Motor neuron (in vitro differentiated cells): ENCODE results near the gene SPEM1. TPM values are rescaled to one million over a fixed set of nuclear protein-coding genes. Genes with fewer than 3 reads are reported as not detected.

ENCODE experiments used
- total RNA-seq, 8 experiments: library from RNA; unstranded; fragments of 300-600 nt; gene quantifications; 2 replicates each; pipeline versions ENCODE4 v1.2.3 to v1.2.4, GENCODE V29; 2022

SPEM1 gene
- total RNA-seq, 8 experiments from 2014 or later: 1.00 TPM; not detected in 7

Other genes with a start within 250 kb of the SPEM1 start
- 10 to 100 TPM in 4 of 8 experiments, 1 to 10 TPM in 4; 1.4 to 26.7 (median 10.1) TPM for gene ASGR1, start 241.0 kb upstream of the SPEM1 start, total RNA-seq
- 10 to 100 TPM in 7 of 8 experiments, 1 to 10 TPM in 1; 5.6 to 91.4 (median 42.6) TPM for gene DLG4, start 200.5 kb upstream of the SPEM1 start, total RNA-seq
- 100 to 1,000 TPM in 7 of 8 experiments, 10 to 100 TPM in 1; 77.7 to 513 (median 215) TPM for gene ACADVL, start 200.4 kb upstream of the SPEM1 start, total RNA-seq
- gene DVL2, start 185.8 kb upstream of the SPEM1 start, total RNA-seq: 10 to 100 TPM; 31.3 to 63.1 (median 40.6) TPM
- 10 to 100 TPM; 25.2 to 63.1 (median 49.4) TPM for gene PHF23, start 180.9 kb upstream of the SPEM1 start, total RNA-seq
- 100 to 1,000 TPM; 336 to 734 (median 573) TPM for gene GABARAP, start 177.9 kb upstream of the SPEM1 start, total RNA-seq
- 10 to 100 TPM; 36.5 to 94.1 (median 56.7) TPM for gene CTDNEP1, start 168.6 kb upstream of the SPEM1 start, total RNA-seq
- 10 to 100 TPM; 30.5 to 62.7 (median 51.5) TPM for gene ELP5, start 168.1 kb upstream of the SPEM1 start, total RNA-seq
- gene CLDN7, start 157.8 kb upstream of the SPEM1 start, total RNA-seq: 1 to 10 TPM in 4 of 8 experiments, under 1 TPM in 4; 0.32 to 3.7 (median 0.99) TPM
- 1 to 10 TPM in 1 of 8 experiments, under 1 TPM in 7; 0.20 to 1.4 (median 0.38) TPM for gene SLC2A4, start 138.6 kb upstream of the SPEM1 start, total RNA-seq
- 1 to 10 TPM in 3 of 8 experiments, under 1 TPM in 5; 0.09 to 2.4 (median 0.51) TPM for gene YBX2, start 125.7 kb upstream of the SPEM1 start, total RNA-seq
- gene EIF5A, start 112.7 kb upstream of the SPEM1 start, total RNA-seq: 100 to 1,000 TPM; 104 to 785 (median 231) TPM
- 10 to 100 TPM; 35.1 to 61.1 (median 52.0) TPM for gene GPS2, start 105.0 kb upstream of the SPEM1 start, total RNA-seq
- 10 to 100 TPM; 11.4 to 44.6 (median 27.1) TPM for gene NEURL4, start 91.0 kb upstream of the SPEM1 start, total RNA-seq
- 10 to 100 TPM in 6 of 8 experiments, 1 to 10 TPM in 2; 4.9 to 36.4 (median 11.4) TPM for gene ACAP1, start 83.8 kb upstream of the SPEM1 start, total RNA-seq
- gene KCTD11, start 68.2 kb upstream of the SPEM1 start, total RNA-seq: 10 to 100 TPM in 1 of 8 experiments, 1 to 10 TPM in 7; 4.0 to 14.5 (median 6.1) TPM
- under 1 TPM in 6 of 8 experiments, not detected in 2; 0.11 to 0.57 (median 0.32) TPM for gene TMEM95, start 65.2 kb upstream of the SPEM1 start, total RNA-seq
- gene TNK1, start 39.2 kb upstream of the SPEM1 start, total RNA-seq: 1 to 10 TPM; 1.3 to 8.6 (median 2.4) TPM
- gene PLSCR3, start 25.8 kb upstream of the SPEM1 start, total RNA-seq: 10 to 100 TPM in 4 of 8 experiments, 1 to 10 TPM in 4; 3.8 to 24.8 (median 12.4) TPM
- gene TMEM256, start 16.2 kb upstream of the SPEM1 start, total RNA-seq: 100 to 1,000 TPM in 7 of 8 experiments, 10 to 100 TPM in 1; 50.7 to 141 (median 111) TPM
- gene NLGN2, start 12.5 kb upstream of the SPEM1 start, total RNA-seq: 10 to 100 TPM in 7 of 8 experiments, 1 to 10 TPM in 1; 3.7 to 27.8 (median 18.1) TPM
- gene SPEM2, start 5.3 kb downstream of the SPEM1 start, total RNA-seq: under 1 TPM in 3 of 8 experiments, not detected in 5; 0.24 to 0.43 (median 0.40) TPM
- 1 to 10 TPM in 1 of 8 experiments, under 1 TPM in 5, not detected in 2; 0.13 to 1.0 (median 0.32) TPM for gene SPEM3, start 8.5 kb downstream of the SPEM1 start, total RNA-seq
- 1 to 10 TPM in 6 of 8 experiments, under 1 TPM in 2; 0.33 to 5.4 (median 1.7) TPM for gene TMEM102, start 15.1 kb downstream of the SPEM1 start, total RNA-seq
- 10 to 100 TPM in 4 of 8 experiments, 1 to 10 TPM in 2, under 1 TPM in 2; 0.61 to 17.4 (median 7.1) TPM for gene FGF11, start 19.2 kb downstream of the SPEM1 start, total RNA-seq
- 10 to 100 TPM in 1 of 8 experiments, 1 to 10 TPM in 7; 2.2 to 13.0 (median 8.0) TPM for gene CHRNB1, start 24.7 kb downstream of the SPEM1 start, total RNA-seq
- 10 to 100 TPM in 7 of 8 experiments, 1 to 10 TPM in 1; 9.8 to 36.2 (median 13.4) TPM for gene ZBTB4, start 59.3 kb downstream of the SPEM1 start, total RNA-seq
- 1 to 10 TPM in 4 of 8 experiments, under 1 TPM in 4; 0.49 to 1.9 (median 0.86) TPM for gene SLC35G6, start 61.1 kb downstream of the SPEM1 start, total RNA-seq
- gene POLR2A, start 64.0 kb downstream of the SPEM1 start, total RNA-seq: 100 to 1,000 TPM in 2 of 8 experiments, 10 to 100 TPM in 6; 26.0 to 137 (median 43.8) TPM
- gene TNFSF12, start 128.7 kb downstream of the SPEM1 start, total RNA-seq: 1 to 10 TPM in 3 of 8 experiments, under 1 TPM in 4, not detected in 1; 0.22 to 2.9 (median 0.93) TPM
- gene TNFSF13, start 138.4 kb downstream of the SPEM1 start, total RNA-seq: 1 to 10 TPM; 1.2 to 8.1 (median 2.0) TPM
- gene SENP3, start 141.6 kb downstream of the SPEM1 start, total RNA-seq: 10 to 100 TPM; 37.9 to 75.0 (median 50.2) TPM
- 10 to 100 TPM in 1 of 8 experiments, 1 to 10 TPM in 4, under 1 TPM in 3; 0.58 to 15.7 (median 2.5) TPM for gene CD68, start 159.3 kb downstream of the SPEM1 start, total RNA-seq
- gene MPDU1, start 163.5 kb downstream of the SPEM1 start, total RNA-seq: 100 to 1,000 TPM in 1 of 8 experiments, 10 to 100 TPM in 7; 36.6 to 109 (median 71.4) TPM
- 1 to 10 TPM; 1.4 to 3.9 (median 2.2) TPM for gene SOX15, start 169.8 kb downstream of the SPEM1 start, total RNA-seq
- gene FXR2, start 194.6 kb downstream of the SPEM1 start, total RNA-seq: 10 to 100 TPM; 33.0 to 53.4 (median 46.1) TPM
- 100 to 1,000 TPM in 2 of 8 experiments, 10 to 100 TPM in 6; 66.9 to 115 (median 84.4) TPM for gene SAT2, start 207.5 kb downstream of the SPEM1 start, total RNA-seq
- 10 to 100 TPM in 1 of 8 experiments, 1 to 10 TPM in 4, under 1 TPM in 2, not detected in 1; 0.54 to 26.2 (median 1.7) TPM for gene SHBG, start 209.8 kb downstream of the SPEM1 start, total RNA-seq
- gene ATP1B2, start 230.6 kb downstream of the SPEM1 start, total RNA-seq: 10 to 100 TPM in 3 of 8 experiments, 1 to 10 TPM in 4, under 1 TPM in 1; 0.31 to 43.9 (median 8.4) TPM